ENCODE data around the gene MPLKIP.
"Not testable (repeated sequence)": the region's sequence is repeated elsewhere in the genome, so short reads cannot be mapped to it uniquely, and the experiment has no call there.

Gene MPLKIP

GRCh38 chr7:40133561-40134427, 628 bp downstream of the MPLKIP start:
- DNase-seq = no peak
- peak overlapping the region; percentile 93 to 98; a peak in 3 of 4 replicates for H3K4me3 ChIP-seq (ENCODE audit: low read depth in 1 of 2, low read length in 2 of 2)

DNA sequence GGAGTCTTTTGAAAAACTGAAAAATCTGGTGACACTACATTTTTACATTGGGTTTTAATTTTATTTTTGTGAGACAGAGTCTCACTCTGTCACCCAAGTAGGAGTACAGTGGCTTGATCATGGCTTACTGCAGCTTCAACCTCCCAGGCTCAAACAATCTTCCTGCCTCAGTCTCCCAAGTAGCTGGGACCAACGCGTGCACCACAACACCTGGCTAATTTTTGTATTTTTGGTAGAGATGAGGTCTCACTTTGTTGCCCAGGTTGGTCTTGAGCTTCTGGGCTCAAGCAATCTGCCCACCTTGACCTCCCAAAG, 11.5 kb downstream of the MPLKIP start:
- no peak overlapping the region for H3K4me3 ChIP-seq (ENCODE audit: low read depth in 1 of 2, low read length in 2 of 2)
- no peak for DNase-seq
- no peak overlapping the region for H3K9ac ChIP-seq (ENCODE audit: low read depth, low read length)
- ATAC-seq (ENCODE audit: insufficient read depth, low read depth) = no peak
- H3K27me3 ChIP-seq (ENCODE audit: insufficient read depth, low read length, poor library complexity) = no peaks in the 10 kb centered on the region
- H3K4me2 ChIP-seq (ENCODE audit: insufficient read depth, low read length) = no peak overlapping the region
- no peaks in the 10 kb centered on the region for H3K9me3 ChIP-seq (ENCODE audit: insufficient read depth, low read length, severe bottlenecking)
- H4K20me1 ChIP-seq (ENCODE audit: insufficient read depth, low read length) = peaks cover 3% of the 10 kb centered on the region; the same call in 1 of the 2 replicates
- no peaks in the 10 kb centered on the region for H3K4me1 ChIP-seq (ENCODE audit: insufficient read depth, low read length)
- no peak overlapping the region for H2AFZ ChIP-seq (ENCODE audit: low read depth, low read length)
- H3K36me3 ChIP-seq (ENCODE audit: insufficient read depth, low read length) = peaks cover 4% of the 10 kb centered on the region; the same call in 1 of the 2 replicates
- H3K79me2 ChIP-seq (ENCODE audit: insufficient read depth, low read length) = peaks cover 11% of the 10 kb centered on the region
- H3K27ac ChIP-seq (ENCODE audit: low read length) = no peak overlapping the region
- no peak for TF ChIP-seq CTCF (IDR thresholded peaks at IDR 0.05; ENCODE audit: borderline replicate concordance, extremely low read depth, low read length, poor library complexity, severe bottlenecking)
- no peak for TF ChIP-seq EZH2 (IDR thresholded peaks at IDR 0.05; ENCODE audit: borderline replicate concordance, low read depth, low read length, severe bottlenecking)

More at GRCh38 chr7:40133561-40134427, 628 bp downstream of the MPLKIP start:
- peaks cover 56% of the 10 kb centered on the region for H3K79me2 ChIP-seq (ENCODE audit: insufficient read depth, low read length)
- H2AFZ ChIP-seq (ENCODE audit: low read depth, low read length) = peak overlapping the region; percentile 100
- ATAC-seq (ENCODE audit: insufficient read depth, low read depth) = peak; percentile 74
- H3K4me1 ChIP-seq (ENCODE audit: insufficient read depth, low read length) = peaks cover 40% of the 10 kb centered on the region
- TF ChIP-seq EZH2 (IDR thresholded peaks at IDR 0.05; ENCODE audit: borderline replicate concordance, low read depth, low read length, severe bottlenecking) (no peak), CTCF (IDR thresholded peaks at IDR 0.05; ENCODE audit: borderline replicate concordance, extremely low read depth, low read length, poor library complexity, severe bottlenecking) (no peak)
- peak overlapping the region; percentile 85 for H3K9ac ChIP-seq (ENCODE audit: low read depth, low read length)
- peaks cover 19% of the 10 kb centered on the region; the same call in 1 of the 2 replicates for H4K20me1 ChIP-seq (ENCODE audit: insufficient read depth, low read length)
- no peaks in the 10 kb centered on the region for H3K27me3 ChIP-seq (ENCODE audit: insufficient read depth, low read length, poor library complexity)
- H3K27ac ChIP-seq (ENCODE audit: low read length) = peak overlapping the region; percentile 98
- no peaks in the 10 kb centered on the region for H3K9me3 ChIP-seq (ENCODE audit: insufficient read depth, low read length, severe bottlenecking)
- H3K4me2 ChIP-seq (ENCODE audit: insufficient read depth, low read length) = peak overlapping the region; percentile 87
- peaks cover 10% of the 10 kb centered on the region for H3K36me3 ChIP-seq (ENCODE audit: insufficient read depth, low read length)

DNA sequence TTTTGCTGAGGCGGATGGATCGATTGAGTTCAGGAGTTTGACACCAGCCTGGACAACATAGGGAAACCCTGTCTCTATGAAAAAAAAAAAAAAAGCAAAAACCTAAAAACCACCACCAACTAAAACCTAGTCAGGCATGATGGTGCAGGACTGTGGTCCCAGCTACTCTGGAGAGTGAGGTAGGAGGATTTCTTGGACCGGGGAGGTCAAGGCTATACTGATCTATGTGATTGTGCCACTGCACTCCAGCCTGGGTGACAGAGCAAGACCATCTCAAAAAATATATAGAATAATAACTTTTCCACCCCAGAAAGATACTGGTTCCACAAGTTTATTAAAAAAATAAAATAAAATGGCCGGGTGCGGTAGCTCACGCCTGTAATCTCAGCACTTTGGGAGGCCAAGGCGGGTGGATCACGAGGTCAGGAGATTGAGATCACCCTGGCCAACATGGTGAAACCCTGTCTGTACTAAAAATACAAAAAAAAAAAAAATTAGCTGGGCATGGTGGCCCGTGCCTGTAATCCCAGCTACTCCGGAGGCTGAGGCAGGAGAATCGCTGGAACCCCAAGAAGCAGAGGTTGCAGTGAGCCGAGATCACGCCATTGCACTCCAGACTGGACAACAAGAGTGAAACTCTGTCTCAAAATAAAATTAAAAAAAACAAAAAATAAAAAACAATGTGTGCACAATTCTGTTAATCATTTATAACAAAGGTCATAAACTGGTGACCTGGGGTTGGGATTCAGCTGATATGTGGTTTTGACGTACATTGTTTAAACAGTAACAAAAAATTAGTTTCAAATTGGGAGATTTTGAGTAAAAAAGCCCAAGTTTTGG, 12.1 kb downstream of the MPLKIP start:
- H3K9me3 ChIP-seq (ENCODE audit: insufficient read depth, low read length, severe bottlenecking); H2AFZ ChIP-seq (ENCODE audit: low read depth, low read length); DNase-seq; H3K36me3 ChIP-seq (ENCODE audit: insufficient read depth, low read length); H3K4me2 ChIP-seq (ENCODE audit: insufficient read depth, low read length); H3K27me3 ChIP-seq (ENCODE audit: insufficient read depth, low read length, poor library complexity); H3K79me2 ChIP-seq (ENCODE audit: insufficient read depth, low read length); H3K4me1 ChIP-seq (ENCODE audit: insufficient read depth, low read length); H3K27ac ChIP-seq (ENCODE audit: low read length); H4K20me1 ChIP-seq (ENCODE audit: insufficient read depth, low read length); H3K9ac ChIP-seq (ENCODE audit: low read depth, low read length); H3K4me3 ChIP-seq (ENCODE audit: low read depth in 1 of 2, low read length in 2 of 2); ATAC-seq (ENCODE audit: insufficient read depth, low read depth): not testable (repeated sequence)

DNA sequence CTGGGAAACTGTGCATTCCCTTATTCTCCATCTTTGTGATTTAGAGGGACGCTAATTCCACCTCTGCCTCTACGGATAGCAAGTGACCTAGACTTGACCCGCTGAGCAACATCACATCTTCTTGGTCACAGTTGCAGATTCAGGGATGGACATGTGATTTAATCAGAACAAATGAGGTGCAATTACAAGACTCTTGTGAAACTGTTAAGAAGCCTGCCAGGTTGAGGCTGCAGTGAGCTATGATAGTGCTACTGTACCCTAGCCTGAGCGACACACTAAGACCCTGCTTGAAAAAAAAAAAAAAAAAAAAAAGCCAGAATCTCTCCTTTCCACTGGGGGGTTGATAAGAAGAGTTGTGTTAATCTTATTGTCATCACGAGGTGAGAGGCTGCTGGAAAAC, 14.4 kb downstream of the MPLKIP start:
- H3K4me3 ChIP-seq (ENCODE audit: low read depth in 1 of 2, low read length in 2 of 2) = no peak overlapping the region
- no peak overlapping the region for H3K27ac ChIP-seq (ENCODE audit: low read length)
- H3K4me1 ChIP-seq (ENCODE audit: insufficient read depth, low read length) = no peaks in the 10 kb centered on the region
- no peak for DNase-seq
- TF ChIP-seq CTCF (IDR thresholded peaks at IDR 0.05; ENCODE audit: borderline replicate concordance, extremely low read depth, low read length, poor library complexity, severe bottlenecking) (no peak), EZH2 (IDR thresholded peaks at IDR 0.05; ENCODE audit: borderline replicate concordance, low read depth, low read length, severe bottlenecking) (no peak)
- H3K9ac ChIP-seq (ENCODE audit: low read depth, low read length) = no peak overlapping the region
- no peak overlapping the region for H3K4me2 ChIP-seq (ENCODE audit: insufficient read depth, low read length)
- H3K79me2 ChIP-seq (ENCODE audit: insufficient read depth, low read length) = no peaks in the 10 kb centered on the region; the same call in 1 of the 2 replicates
- ATAC-seq (ENCODE audit: insufficient read depth, low read depth) = no peak
- no peak overlapping the region for H2AFZ ChIP-seq (ENCODE audit: low read depth, low read length)
- no peaks in the 10 kb centered on the region for H3K9me3 ChIP-seq (ENCODE audit: insufficient read depth, low read length, severe bottlenecking)
- H4K20me1 ChIP-seq (ENCODE audit: insufficient read depth, low read length) = no peaks in the 10 kb centered on the region
- H3K27me3 ChIP-seq (ENCODE audit: insufficient read depth, low read length, poor library complexity) = no peaks in the 10 kb centered on the region
- H3K36me3 ChIP-seq (ENCODE audit: insufficient read depth, low read length) = peaks cover 4% of the 10 kb centered on the region; the same call in 1 of the 2 replicates

- not testable (repeated sequence) for H3K4me1 ChIP-seq (ENCODE audit: insufficient read depth, low read length); H4K20me1 ChIP-seq (ENCODE audit: insufficient read depth, low read length); H2AFZ ChIP-seq (ENCODE audit: low read depth, low read length); ATAC-seq (ENCODE audit: insufficient read depth, low read depth); H3K9me3 ChIP-seq (ENCODE audit: insufficient read depth, low read length, severe bottlenecking); H3K79me2 ChIP-seq (ENCODE audit: insufficient read depth, low read length); H3K4me2 ChIP-seq (ENCODE audit: insufficient read depth, low read length); H3K36me3 ChIP-seq (ENCODE audit: insufficient read depth, low read length); H3K9ac ChIP-seq (ENCODE audit: low read depth, low read length); H3K4me3 ChIP-seq (ENCODE audit: low read depth in 1 of 2, low read length in 2 of 2); H3K27ac ChIP-seq (ENCODE audit: low read length); DNase-seq; H3K27me3 ChIP-seq (ENCODE audit: insufficient read depth, low read length, poor library complexity)
Measured at GRCh38 chr7:40118201-40118600, 16.2 kb downstream of the MPLKIP start.

All from DND-41 (cell line).